Measurements from ENCODE around the gene TBX4. TPM values are rescaled to one million over a fixed set of nuclear protein-coding genes. Genes with fewer than 3 reads are reported as not detected.

The TBX4 gene
- total RNA-seq, 2 donors from 2014 or later: not detected

- Mint-ChIP-seq H3K27ac (no peak overlapping the region), H3K9me3 (no peaks in the 10 kb centered on the region), H3K36me3 (no peaks in the 10 kb centered on the region)
- DNase-seq (ENCODE audit: low spot score in 2 of 2) (peak in 1 of 2 donors; percentile 18), ATAC-seq (no peak)
Measured at GRCh38 chr17:61465550-61466237, 13.5 kb downstream of the TBX4 start.

GRCh38 chr17:61466246-61466645 lies 14.0 kb downstream of the TBX4 start:
- Mint-ChIP-seq H3K36me3 (no peaks in the 10 kb centered on the region), H3K27ac (no peak overlapping the region), H3K9me3 (no peaks in the 10 kb centered on the region)
- no peak for ATAC-seq
- DNase-seq (ENCODE audit: low spot score in 2 of 2): peak in 1 of 2 donors; percentile 34

GRCh38 chr17:61467416-61468262 lies 15.4 kb downstream of the TBX4 start:
- Mint-ChIP-seq H3K9me3 (no peaks in the 10 kb centered on the region), H3K36me3 (no peaks in the 10 kb centered on the region), H3K27ac (no peak overlapping the region)
- ATAC-seq (no peak), DNase-seq (ENCODE audit: low spot score in 2 of 2) (peak in 1 of 2 donors; percentile 44)

GRCh38 chr17:61468263-61468907 lies 16.2 kb downstream of the TBX4 start:
- Mint-ChIP-seq H3K27ac (no peak overlapping the region), H3K9me3 (no peaks in the 10 kb centered on the region), H3K36me3 (no peaks in the 10 kb centered on the region)
- DNase-seq (ENCODE audit: low spot score in 2 of 2): no peak
- no peak for ATAC-seq

GRCh38 chr17:61469474-61469873 lies 17.3 kb downstream of the TBX4 start:
- Mint-ChIP-seq H3K9me3 (no peaks in the 10 kb centered on the region), H3K36me3 (no peaks in the 10 kb centered on the region), H3K27ac (no peak overlapping the region)
- DNase-seq (ENCODE audit: low spot score in 2 of 2) (no peak), ATAC-seq (no peak)

GRCh38 chr17:61469949-61470348 lies 17.7 kb downstream of the TBX4 start:
- H3K9me3 Mint-ChIP-seq: no peaks in the 10 kb centered on the region
- DNase-seq (ENCODE audit: low spot score in 2 of 2) (no peak), ATAC-seq (no peak)
- H3K36me3 Mint-ChIP-seq: no peaks in the 10 kb centered on the region
- H3K27ac Mint-ChIP-seq: no peak overlapping the region

GRCh38 chr17:61470530-61471136 lies 18.4 kb downstream of the TBX4 start:
- Mint-ChIP-seq H3K27ac (no peak overlapping the region), H3K36me3 (no peaks in the 10 kb centered on the region), H3K9me3 (no peaks in the 10 kb centered on the region)
- ATAC-seq: no peak
- DNase-seq (ENCODE audit: low spot score in 2 of 2): no peak

- Mint-ChIP-seq H3K9me3 (no peaks in the 10 kb centered on the region), H3K27ac (no peak overlapping the region), H3K36me3 (no peaks in the 10 kb centered on the region)
- ATAC-seq (no peak), DNase-seq (ENCODE audit: low spot score in 2 of 2) (no peak)
Measured at GRCh38 chr17:61474235-61474927, 22.2 kb downstream of the TBX4 start.

GRCh38 chr17:61474934-61475333 lies 22.7 kb downstream of the TBX4 start:
- no peak for DNase-seq (ENCODE audit: low spot score in 2 of 2)
- H3K36me3 Mint-ChIP-seq: no peaks in the 10 kb centered on the region
- no peaks in the 10 kb centered on the region for H3K9me3 Mint-ChIP-seq
- no peak for ATAC-seq
- H3K27ac Mint-ChIP-seq: peak overlapping the region in 1 of 2 donors; percentile 21

GRCh38 chr17:61475726-61476125 lies 23.5 kb downstream of the TBX4 start:
- no peak for ATAC-seq
- Mint-ChIP-seq H3K27ac (peak overlapping the region in 1 of 2 donors; percentile 21), H3K9me3 (no peaks in the 10 kb centered on the region), H3K36me3 (no peaks in the 10 kb centered on the region)
- DNase-seq (ENCODE audit: low spot score in 2 of 2): no peak

GRCh38 chr17:61476476-61477203 lies 24.4 kb downstream of the TBX4 start:
- ATAC-seq (no peak), DNase-seq (ENCODE audit: low spot score in 2 of 2) (peak in 1 of 2 donors; percentile 31)
- H3K36me3 Mint-ChIP-seq: no peaks in the 10 kb centered on the region
- peak overlapping the region in 1 of 2 donors; percentile 34 for H3K27ac Mint-ChIP-seq
- H3K9me3 Mint-ChIP-seq: no peaks in the 10 kb centered on the region

GRCh38 chr17:61477204-61477834 lies 25.1 kb downstream of the TBX4 start:
- DNase-seq (ENCODE audit: low spot score in 2 of 2) (peak in 1 of 2 donors; percentile 16), ATAC-seq (no peak)
- Mint-ChIP-seq H3K9me3 (no peaks in the 10 kb centered on the region), H3K36me3 (no peaks in the 10 kb centered on the region), H3K27ac (no peak overlapping the region)

GRCh38 chr17:61478026-61478789 lies 26.0 kb downstream of the TBX4 start:
- H3K9me3 Mint-ChIP-seq: no peaks in the 10 kb centered on the region
- no peaks in the 10 kb centered on the region for H3K36me3 Mint-ChIP-seq
- no peak overlapping the region for H3K27ac Mint-ChIP-seq
- DNase-seq (ENCODE audit: low spot score in 2 of 2) (peak in 1 of 2 donors; percentile 41), ATAC-seq (no peak)

GRCh38 chr17:61478790-61479492 lies 26.7 kb downstream of the TBX4 start:
- ATAC-seq (no peak), DNase-seq (ENCODE audit: low spot score in 2 of 2) (peak in 1 of 2 donors; percentile 26)
- no peak overlapping the region for H3K27ac Mint-ChIP-seq
- no peaks in the 10 kb centered on the region for H3K36me3 Mint-ChIP-seq
- H3K9me3 Mint-ChIP-seq: no peaks in the 10 kb centered on the region
